ENCODE measurements around the gene PPARG. TPM values are rescaled to one million over a fixed set of nuclear protein-coding genes. Genes with fewer than 3 reads are reported as not detected.
A peak's percentile ranks its signal among the peaks of the same experiment; 100 is the strongest.

PPARG gene
- total and polyA plus RNA-seq, 2 of the 13 experiments (the other 11 are each of a cell fraction or from before 2014, with no cell fraction given) = 13.9 to 58.3 TPM

- TF ChIP-seq THRA (CRISPR knock-in tag; IDR thresholded peaks at IDR 0.05; ENCODE audit: borderline replicate concordance) (peak; percentile 17; the same call in 1 of the 2 replicates), ETV6 (CRISPR knock-in tag; conservative IDR thresholded peaks at IDR 0.05) (no peak; the same call in 1 of the 2 replicates), ZNF367 (CRISPR knock-in tag; IDR thresholded peaks at IDR 0.05; ENCODE audit: borderline replicate concordance) (no peak), ZSCAN30 (CRISPR knock-in tag; IDR thresholded peaks at IDR 0.05) (no peak), KDM4B (CRISPR knock-in tag; IDR thresholded peaks at IDR 0.05) (0 out of 2 replicates have a peak, but pooled peaks have one; percentile 8), ASH2L (IDR thresholded peaks at IDR 0.05; ENCODE audit: insufficient read length, low read depth, low read length) (peak; percentile 9), SMAD9 (CRISPR knock-in tag; IDR thresholded peaks at IDR 0.05) (peak; percentile 88; the same call in 1 of the 2 replicates), RARG (CRISPR knock-in tag; IDR thresholded peaks at IDR 0.05; ENCODE audit: low read depth) (no peak), PREB (CRISPR knock-in tag; IDR thresholded peaks at IDR 0.05) (no peak), PAX8 (CRISPR knock-in tag; IDR thresholded peaks at IDR 0.05; ENCODE audit: borderline replicate concordance) (no peak), ZFAT (CRISPR knock-in tag; conservative IDR thresholded peaks at IDR 0.05) (no peak), ATF3 (CRISPR knock-in tag; IDR thresholded peaks at IDR 0.05) (no peak), ZBTB38 (CRISPR knock-in tag; IDR thresholded peaks at IDR 0.05) (0 out of 2 replicates have a peak, but pooled peaks have one; percentile 30), USF2 (IDR thresholded peaks at IDR 0.05; ENCODE audit: low read depth, low read length) (no peak), USF2 (CRISPR knock-in tag; IDR thresholded peaks at IDR 0.05; ENCODE audit: borderline replicate concordance) (no peak), ZNF101 (CRISPR knock-in tag; IDR thresholded peaks at IDR 0.05; ENCODE audit: borderline replicate concordance, low read depth) (no peak), HIVEP1 (CRISPR knock-in tag; IDR thresholded peaks at IDR 0.05) (0 out of 2 replicates have a peak, but pooled peaks have one; percentile 52), ZNF446 (CRISPR knock-in tag; IDR thresholded peaks at IDR 0.05) (no peak; the same call in 1 of the 2 replicates), DRAP1 (CRISPR knock-in tag; IDR thresholded peaks at IDR 0.05) (peak; percentile 92), ZFY (CRISPR knock-in tag; IDR thresholded peaks at IDR 0.05) (peak; percentile 71), EEA1 (CRISPR knock-in tag; IDR thresholded peaks at IDR 0.05; ENCODE audit: borderline replicate concordance) (peak; percentile 60; the same call in 1 of the 2 replicates), AGO1 (IDR thresholded peaks at IDR 0.05; ENCODE audit: low read depth, low read length, poor library complexity, severe bottlenecking) (peak; percentile 80)
Measured at GRCh38 chr3:12288182-12289129, at the start of gene PPARG (continued).

All from HepG2 (cell line).